GM18502 (cell line): Measurements from ENCODE around the gene CHML.
A peak's percentile ranks its signal among the peaks of the same experiment; 100 is the strongest.
"Not testable (repeated sequence)": the region's sequence is repeated elsewhere in the genome, so short reads cannot be mapped to it uniquely, and the experiment has no call there.

Experiments used
- ATAC-seq: cut with Tn5 transposase; IDR thresholded peaks from one replicate; pipeline ENCODE4 v1.9.1; 2021; ENCODE audit warnings: mild to moderate bottlenecking; ENCODE audit not compliant: unreplicated experiment, poor library complexity

The CHML gene

GRCh38 chr1:241640149-241640866 is at the start of gene CHML, which contains the start of gene OPN3:
Gene CHML (minus strand): TSS chr1:241640369. CDS start chr1:241635766, 4,603 bp downstream.
Gene OPN3 (minus strand): TSS chr1:241640369. CDS start chr1:241640254, 115 bp downstream.
- ATAC-seq, result peak; percentile 89

- no peak for ATAC-seq
Observed at GRCh38 chr1:241688940-241689368, 48.8 kb upstream of the CHML start.

GRCh38 chr1:241684108-241684507 is 43.9 kb upstream of the CHML start:
- ATAC-seq, result no peak

GRCh38 chr1:241682921-241683320 is 42.8 kb upstream of the CHML start:
- no peak for ATAC-seq

GRCh38 chr1:241681861-241682448 is 41.8 kb upstream of the CHML start:
- not testable (repeated sequence) for ATAC-seq

- no peak for ATAC-seq
Observed at GRCh38 chr1:241679961-241680360, 39.8 kb upstream of the CHML start.

GRCh38 chr1:241679404-241679803 is 39.2 kb upstream of the CHML start:
- ATAC-seq, result no peak

GRCh38 chr1:241678536-241678935 is 38.4 kb upstream of the CHML start:
- ATAC-seq, result no peak

- ATAC-seq, result peak; percentile 79
Observed at GRCh38 chr1:241677201-241677600, 37.0 kb upstream of the CHML start.

- ATAC-seq, result no peak
Observed at GRCh38 chr1:241675983-241676382, 35.8 kb upstream of the CHML start.

GRCh38 chr1:241674805-241675384 is 34.7 kb upstream of the CHML start:
- no peak for ATAC-seq

- no peak for ATAC-seq
Observed at GRCh38 chr1:241672301-241672700, 32.1 kb upstream of the CHML start.

GRCh38 chr1:241666419-241666818 is 26.2 kb upstream of the CHML start:
- ATAC-seq, result no peak

- no peak for ATAC-seq
Observed at GRCh38 chr1:241660424-241660972, 20.3 kb upstream of the CHML start.

- ATAC-seq, result not testable (repeated sequence)
Observed at GRCh38 chr1:241659016-241659415, 18.8 kb upstream of the CHML start.

- no peak for ATAC-seq
Observed at GRCh38 chr1:241658081-241658793, 18.1 kb upstream of the CHML start.

- ATAC-seq, result no peak
Observed at GRCh38 chr1:241654641-241655040, 14.5 kb upstream of the CHML start.

- ATAC-seq, result no peak
Observed at GRCh38 chr1:241654019-241654418, 13.8 kb upstream of the CHML start.

GRCh38 chr1:241652012-241652411 is 11.8 kb upstream of the CHML start, which contains the start of gene WDR64:
Gene WDR64 (plus strand): TSS chr1:241652281. CDS start chr1:241652485, 204 bp downstream.
- ATAC-seq, result no peak

- ATAC-seq, result no peak
Observed at GRCh38 chr1:241648159-241648558, 8.0 kb upstream of the CHML start.
